Measurements from ENCODE around the gene ZNF500.

ZNF500 gene

GRCh38 chr16:4703906-4704305, 63.1 kb downstream of the ZNF500 start:
- no peak for TF ChIP-seq TCF12 (IDR thresholded peaks at IDR 0.05; ENCODE audit: low read depth)
- no peak for TF ChIP-seq EGR1 (IDR thresholded peaks at IDR 0.05)
- no peak for TF ChIP-seq YY1 (IDR thresholded peaks at IDR 0.05; ENCODE audit: low read depth)
- no peak for TF ChIP-seq USF1 (IDR thresholded peaks at IDR 0.05)
- TF ChIP-seq CREB1 (IDR thresholded peaks at IDR 0.05; ENCODE audit: low read depth), result no peak
- TF ChIP-seq FOXM1 (IDR thresholded peaks at IDR 0.05; ENCODE audit: borderline replicate concordance, low read depth), result no peak
- no peak for TF ChIP-seq NFIC (IDR thresholded peaks at IDR 0.05)
- TF ChIP-seq MAX (IDR thresholded peaks at IDR 0.05), result no peak
- no peak for TF ChIP-seq RAD21 (IDR thresholded peaks at IDR 0.05; ENCODE audit: low read depth)
- TF ChIP-seq REST (IDR thresholded peaks at IDR 0.05; ENCODE audit: low read depth), result no peak
- no peak for TF ChIP-seq EP300 (IDR thresholded peaks at IDR 0.05; ENCODE audit: borderline replicate concordance)
- TF ChIP-seq TEAD4 (IDR thresholded peaks at IDR 0.05), result no peak
- TF ChIP-seq ZBTB7A (IDR thresholded peaks at IDR 0.05; ENCODE audit: low read depth), result no peak
- no peak for TF ChIP-seq CEBPB (IDR thresholded peaks at IDR 0.05)

GRCh38 chr16:4702466-4702808, 64.5 kb downstream of the ZNF500 start:
- TF ChIP-seq EGR1 (IDR thresholded peaks at IDR 0.05) (no peak), CREB1 (IDR thresholded peaks at IDR 0.05; ENCODE audit: low read depth) (no peak), FOXM1 (IDR thresholded peaks at IDR 0.05; ENCODE audit: borderline replicate concordance, low read depth) (no peak), RAD21 (IDR thresholded peaks at IDR 0.05; ENCODE audit: low read depth) (no peak), YY1 (IDR thresholded peaks at IDR 0.05; ENCODE audit: low read depth) (no peak), NFIC (IDR thresholded peaks at IDR 0.05) (no peak), CEBPB (IDR thresholded peaks at IDR 0.05) (no peak), EP300 (IDR thresholded peaks at IDR 0.05; ENCODE audit: borderline replicate concordance) (no peak), TAF1 (IDR thresholded peaks at IDR 0.05; ENCODE audit: low read depth) (no peak), TEAD4 (IDR thresholded peaks at IDR 0.05) (no peak), ZBTB7A (IDR thresholded peaks at IDR 0.05; ENCODE audit: low read depth) (no peak), MAX (IDR thresholded peaks at IDR 0.05) (no peak), REST (IDR thresholded peaks at IDR 0.05; ENCODE audit: low read depth) (no peak)

GRCh38 chr16:4701791-4702465, 65.0 kb downstream of the ZNF500 start:
- no peak for TF ChIP-seq REST (IDR thresholded peaks at IDR 0.05; ENCODE audit: low read depth)

- no peak for TF ChIP-seq CREB1 (IDR thresholded peaks at IDR 0.05; ENCODE audit: low read depth)
- no peak for TF ChIP-seq ZBTB7A (IDR thresholded peaks at IDR 0.05; ENCODE audit: low read depth)
- TF ChIP-seq EGR1 (IDR thresholded peaks at IDR 0.05), result no peak
- no peak for TF ChIP-seq EP300 (IDR thresholded peaks at IDR 0.05; ENCODE audit: borderline replicate concordance)
- TF ChIP-seq RAD21 (IDR thresholded peaks at IDR 0.05; ENCODE audit: low read depth), result no peak
- TF ChIP-seq YY1 (IDR thresholded peaks at IDR 0.05; ENCODE audit: low read depth), result no peak
- TF ChIP-seq REST (IDR thresholded peaks at IDR 0.05; ENCODE audit: low read depth), result no peak
- TF ChIP-seq TAF1 (IDR thresholded peaks at IDR 0.05; ENCODE audit: low read depth), result no peak
- TF ChIP-seq CEBPB (IDR thresholded peaks at IDR 0.05), result no peak
- no peak for TF ChIP-seq NFIC (IDR thresholded peaks at IDR 0.05)
- no peak for TF ChIP-seq MAX (IDR thresholded peaks at IDR 0.05)
Measured at GRCh38 chr16:4700997-4701743, 65.8 kb downstream of the ZNF500 start.

Data from Ishikawa (cell line).